HG03139 (cell line): ENCODE measurements around the gene B4GALT5.
A peak's percentile ranks its signal among the peaks of the same experiment; 100 is the strongest.
"Not testable (repeated sequence)": the region's sequence is repeated elsewhere in the genome, so short reads cannot be mapped to it uniquely, and the experiment has no call there.

Experiments used
- ATAC-seq: cut with Tn5 transposase; IDR thresholded peaks from one replicate; pipeline ENCODE4 v1.9.1; 2021; ENCODE audit not compliant: unreplicated experiment

B4GALT5 gene, protein sequence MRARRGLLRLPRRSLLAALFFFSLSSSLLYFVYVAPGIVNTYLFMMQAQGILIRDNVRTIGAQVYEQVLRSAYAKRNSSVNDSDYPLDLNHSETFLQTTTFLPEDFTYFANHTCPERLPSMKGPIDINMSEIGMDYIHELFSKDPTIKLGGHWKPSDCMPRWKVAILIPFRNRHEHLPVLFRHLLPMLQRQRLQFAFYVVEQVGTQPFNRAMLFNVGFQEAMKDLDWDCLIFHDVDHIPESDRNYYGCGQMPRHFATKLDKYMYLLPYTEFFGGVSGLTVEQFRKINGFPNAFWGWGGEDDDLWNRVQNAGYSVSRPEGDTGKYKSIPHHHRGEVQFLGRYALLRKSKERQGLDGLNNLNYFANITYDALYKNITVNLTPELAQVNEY

DNA sequence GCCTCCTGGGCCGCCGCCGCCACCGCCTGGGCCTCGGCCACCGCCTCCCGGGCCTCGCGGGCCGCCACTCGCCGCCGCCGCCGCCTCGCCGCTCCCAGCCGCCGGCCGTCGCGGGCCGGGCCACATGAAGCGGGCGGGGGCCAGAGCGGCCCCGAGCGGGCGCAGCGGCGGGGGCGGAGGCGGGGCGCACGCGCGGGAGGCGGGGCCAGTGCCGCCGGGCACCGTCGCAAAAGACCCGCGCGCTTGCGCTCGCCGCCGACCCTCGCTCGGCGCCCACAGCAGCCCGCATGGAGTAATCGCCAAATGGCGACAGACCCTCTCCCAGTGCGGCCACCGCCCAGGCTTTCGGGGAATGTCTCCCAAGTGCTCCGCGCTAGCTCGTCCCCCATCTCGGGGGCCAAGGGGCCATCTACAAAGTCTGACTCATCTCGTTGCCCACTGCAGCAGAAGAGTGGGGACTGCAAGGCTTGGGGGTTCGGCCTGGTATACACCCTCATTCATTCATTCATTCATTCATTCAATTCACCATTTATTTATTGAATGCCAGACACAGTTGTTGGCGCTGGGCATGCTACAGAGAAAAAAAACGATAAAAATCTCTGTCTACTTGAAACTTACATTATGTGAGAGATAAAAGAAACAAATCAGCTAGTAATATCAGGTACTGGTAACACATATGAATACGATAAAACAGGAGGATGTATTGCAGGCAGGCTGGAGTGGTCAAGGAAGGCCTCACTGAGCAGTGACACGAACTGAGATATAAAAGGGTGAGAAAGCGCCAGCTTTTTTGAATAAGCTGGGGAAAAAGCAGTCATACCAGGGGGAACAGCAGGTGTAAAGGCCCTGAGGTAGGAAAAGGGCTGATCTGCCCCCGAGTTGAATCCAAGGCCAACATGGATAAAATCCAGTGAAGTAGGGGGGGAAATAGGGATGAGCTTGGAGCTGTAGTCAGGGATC, at the start of gene B4GALT5:
B4GALT5 (minus strand) TSS at position 126 of the 960 bp plus-strand sequence. CDS start 188 bp downstream, outside the sequence.
- ATAC-seq, result peak; percentile 63

DNA sequence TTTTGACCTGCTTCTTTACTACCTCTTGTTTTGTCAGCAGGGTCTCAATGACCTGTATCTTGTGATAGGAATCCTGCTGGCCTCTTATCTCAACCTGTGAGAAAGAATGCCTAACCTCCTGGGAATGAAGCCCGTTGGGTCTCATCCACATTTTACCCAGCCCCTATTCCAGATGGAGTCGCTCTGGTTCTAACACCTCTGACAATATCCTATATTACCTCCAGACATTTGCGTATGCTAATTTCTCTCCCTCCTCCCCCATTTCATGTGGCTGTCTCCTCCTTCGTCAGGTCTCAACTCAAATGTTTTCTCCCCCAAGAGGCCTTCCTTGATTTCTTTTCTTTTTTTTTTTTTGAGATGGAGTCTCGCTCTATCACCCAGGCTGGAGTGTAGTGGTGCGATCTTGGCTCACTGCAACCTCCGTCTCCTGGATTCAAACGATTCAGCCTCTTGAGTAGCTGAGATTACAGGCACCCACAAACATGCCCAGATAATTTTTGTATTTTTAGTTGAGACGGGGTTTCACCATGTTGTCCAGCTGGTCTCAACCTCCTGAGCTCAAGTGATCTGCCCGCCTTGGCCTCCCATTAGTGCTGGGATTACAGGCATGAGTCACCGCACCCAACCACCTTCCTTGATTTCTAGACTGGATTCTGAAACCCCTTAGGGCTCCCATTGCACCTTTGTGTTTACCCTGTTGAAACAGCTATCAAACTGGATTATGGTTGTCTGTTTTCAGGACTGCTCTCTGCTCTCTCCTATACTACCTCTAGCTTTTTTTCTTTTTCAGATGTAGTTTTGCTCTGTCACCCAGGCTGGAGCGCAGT, 49.5 kb upstream of the B4GALT5 start:
- ATAC-seq, result no peak

DNA sequence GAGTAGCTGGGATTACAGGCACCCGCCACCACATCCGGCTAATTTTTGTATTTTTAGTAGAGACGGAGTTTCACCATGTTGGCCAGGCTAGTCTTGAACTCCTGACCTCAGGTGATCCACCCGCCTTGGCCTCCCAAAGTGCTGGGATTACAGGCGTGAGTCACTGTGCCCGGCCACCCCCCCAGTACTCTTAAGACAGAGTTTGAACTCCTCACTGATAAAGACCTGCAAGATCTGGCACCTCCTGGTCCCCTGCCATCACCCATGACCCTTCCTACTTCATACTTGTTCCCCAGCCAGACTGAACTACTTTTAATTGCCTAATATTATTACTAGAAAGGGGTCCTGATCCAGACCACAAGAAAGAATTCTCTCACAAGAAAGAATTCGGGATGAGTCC, 48.2 kb upstream of the B4GALT5 start:
- not testable (repeated sequence) for ATAC-seq

- ATAC-seq, result no peak
Observed at GRCh38 chr20:49759266-49759950, 45.7 kb upstream of the B4GALT5 start.

GRCh38 chr20:49758781-49759180, 45.1 kb upstream of the B4GALT5 start:
- ATAC-seq, result no peak

- no peak for ATAC-seq
Observed at GRCh38 chr20:49757597-49757996, 43.9 kb upstream of the B4GALT5 start.

- ATAC-seq, result no peak
Observed at GRCh38 chr20:49756241-49756640, 42.6 kb upstream of the B4GALT5 start.

DNA sequence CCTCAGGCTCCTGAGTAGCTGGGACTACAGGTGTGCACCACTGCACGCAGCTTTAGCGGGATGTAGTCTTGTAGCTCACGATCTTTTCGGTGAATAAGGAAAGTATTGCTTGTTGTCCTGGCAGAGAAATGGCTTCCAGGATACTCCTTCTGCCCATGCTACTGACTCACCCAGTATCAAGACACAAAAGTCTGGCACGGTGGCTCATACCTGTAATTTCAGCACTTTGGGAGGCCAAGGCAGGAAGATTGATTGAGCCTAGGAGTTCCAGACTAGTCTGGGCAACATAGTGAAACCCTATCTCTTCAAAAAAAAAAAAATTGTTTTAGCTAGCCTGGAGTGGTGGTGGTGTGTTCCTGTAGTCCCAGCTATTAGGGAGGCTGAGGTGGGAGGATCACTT, 40.9 kb upstream of the B4GALT5 start:
- ATAC-seq, result no peak

- no peak for ATAC-seq
Observed at GRCh38 chr20:49753133-49753532, 39.5 kb upstream of the B4GALT5 start.

GRCh38 chr20:49752201-49752903, 38.7 kb upstream of the B4GALT5 start:
- no peak for ATAC-seq

DNA sequence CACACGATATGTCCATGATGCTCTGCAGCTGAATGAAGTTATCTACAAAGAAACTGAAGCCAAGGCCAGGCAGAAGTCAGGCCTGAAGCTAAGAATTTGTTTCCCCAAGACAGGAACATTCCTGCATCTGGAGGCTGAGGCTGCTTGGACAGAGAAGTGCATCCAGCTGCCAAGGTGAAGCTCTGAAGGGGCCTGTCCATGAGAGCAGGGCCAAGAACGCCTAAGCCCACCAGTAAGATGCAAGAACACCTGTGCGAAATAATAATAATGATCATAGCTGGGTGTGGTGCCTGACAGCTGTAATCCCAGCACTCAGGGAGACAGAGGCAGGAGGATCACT, 37.7 kb upstream of the B4GALT5 start:
- no peak for ATAC-seq

GRCh38 chr20:49750611-49751396, 37.1 kb upstream of the B4GALT5 start:
- ATAC-seq, result peak; percentile 68

GRCh38 chr20:49749625-49750024, 35.9 kb upstream of the B4GALT5 start:
- ATAC-seq, result no peak

DNA sequence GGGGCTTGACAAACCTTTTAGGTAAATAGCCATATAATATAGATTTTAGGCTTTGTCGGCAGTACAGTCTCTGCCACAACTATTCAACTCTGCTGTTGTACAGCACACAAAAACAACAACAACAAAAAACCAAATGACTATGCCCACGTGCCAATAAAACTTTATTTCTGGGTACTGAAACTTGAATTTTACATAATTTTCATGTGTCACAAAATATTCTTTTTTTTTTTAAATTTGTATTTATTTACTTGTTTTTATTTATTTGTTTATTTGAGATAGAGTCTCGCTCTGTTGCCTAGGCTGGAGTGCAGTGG, 34.8 kb upstream of the B4GALT5 start:
- ATAC-seq, result no peak

DNA sequence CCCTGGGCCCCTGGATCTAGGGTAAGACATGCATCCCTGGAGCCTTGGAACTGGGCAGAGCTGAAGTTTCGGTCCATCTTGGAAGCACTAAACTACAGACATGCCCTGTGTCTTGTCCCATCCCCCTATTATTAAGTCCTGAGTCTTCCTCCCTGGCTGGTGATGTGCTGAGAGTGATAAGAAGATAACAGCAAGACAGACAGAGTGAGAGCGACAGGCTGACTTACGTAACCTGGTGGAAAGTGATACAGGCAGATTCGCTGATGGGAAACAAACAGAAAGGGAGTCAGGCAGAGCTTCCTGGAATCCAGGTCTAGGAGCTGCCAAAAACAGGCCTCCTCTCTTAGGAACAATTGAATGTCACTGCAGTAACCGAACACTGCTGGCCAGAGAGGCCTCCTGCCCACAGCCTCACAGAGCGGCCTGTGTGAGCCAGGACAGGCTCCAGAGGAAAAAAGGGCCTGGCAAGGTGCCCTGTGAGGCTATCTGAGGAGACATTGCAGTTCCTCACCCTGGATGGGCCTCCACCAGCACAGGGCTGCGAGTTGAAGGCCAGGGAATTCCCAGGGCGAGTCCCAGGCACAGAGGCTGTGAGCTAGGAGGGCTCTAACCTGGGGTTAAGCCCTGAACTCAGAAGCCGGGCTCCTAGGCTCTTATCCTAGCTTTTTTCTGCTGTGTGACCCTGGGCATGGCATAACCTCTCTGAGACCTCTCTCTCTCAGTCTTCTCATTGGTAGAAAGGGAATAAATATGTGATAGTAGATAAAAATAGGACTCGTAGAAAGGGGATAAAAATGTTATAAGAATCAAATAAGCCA, 34.2 kb upstream of the B4GALT5 start:
- ATAC-seq, result no peak

DNA sequence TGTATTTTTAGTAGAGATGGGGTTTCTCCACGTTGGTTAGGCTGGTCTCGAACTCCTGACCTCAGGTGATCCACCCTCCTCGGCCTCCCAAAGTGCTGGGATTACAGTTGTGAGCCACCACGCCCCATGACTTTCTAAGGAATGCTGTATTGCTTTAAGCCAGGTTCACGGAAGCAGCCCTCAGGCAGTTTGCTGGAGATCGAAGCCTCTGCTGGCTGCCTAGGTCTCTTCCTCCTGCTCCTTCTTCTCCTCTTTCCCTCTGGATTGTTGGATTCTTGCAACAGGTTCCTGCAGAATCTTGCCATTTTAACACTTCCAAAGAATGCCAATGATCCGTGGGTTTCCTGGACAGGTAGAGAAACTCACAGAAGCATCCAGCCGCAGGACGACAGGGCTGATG, 29.3 kb upstream of the B4GALT5 start:
- ATAC-seq, result no peak

DNA sequence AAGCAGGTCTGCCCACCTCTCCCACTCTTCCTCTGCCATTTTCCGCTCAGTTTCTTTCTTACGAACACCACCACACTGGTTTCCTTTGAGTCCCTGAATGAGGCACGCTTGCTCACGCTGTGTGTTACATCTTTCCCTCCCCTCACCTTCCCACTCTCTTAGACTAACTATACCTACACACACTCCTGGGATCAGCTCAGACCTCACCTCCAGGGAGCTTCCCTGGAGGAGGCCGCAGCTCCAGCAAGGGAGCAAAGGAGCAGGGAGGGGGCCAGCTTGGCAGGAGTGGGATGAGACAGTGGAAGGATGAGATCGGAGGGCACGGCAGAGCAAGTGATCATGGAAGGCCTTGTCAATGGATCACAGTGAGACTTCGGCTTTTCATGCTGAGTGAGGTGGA, 28.3 kb upstream of the B4GALT5 start:
- no peak for ATAC-seq

GRCh38 chr20:49740807-49741206, 27.1 kb upstream of the B4GALT5 start:
- ATAC-seq, result no peak
